HepG2 (cell line): ENCODE results near the gene FJX1. TPM values are rescaled to one million over a fixed set of nuclear protein-coding genes. Genes with fewer than 3 reads are reported as not detected.

Experiments
- ATAC-seq: fragments of 200-7000 bp; cut with Tn5 transposase; 3 replicates; pipeline ENCODE4 v1.9.1; 2020; ENCODE audit warnings: mild to moderate bottlenecking, moderate library complexity
- BruUV-seq: library from RNA; stranded (reverse); fragments of 400-500 nt; replicated peaks from 2 replicates; lab custom pipeline; 2021; lab: Mats Ljungman, UMichigan
- CTCF ChIA-PET: fragments of 300-600 bp; formaldehyde crosslinking; extraction: SDS; loops from one replicate; lab custom pipeline; 2021; ENCODE audit warnings: low total read pairs, inconsistent platforms, low intra/inter-chr PET ratio; lab: Yijun Ruan, JAX
- POLR2A ChIA-PET: fragments of 350-600 bp; sonication (Branson Sonifier 250); formaldehyde crosslinking; loops from one replicate; lab custom pipeline; 2020; ENCODE audit warnings: antibody characterized with exemption, inconsistent platforms; lab: Yijun Ruan, JAX
- DNase-seq: peaks from one replicate; pipeline ENCODE4 v3.0.0-alpha.2; 2015; ENCODE audit warnings: low spot score
- FAIRE-seq: peaks from 3 replicates; lab custom pipeline; 2011; peaks lifted over from hg19 to GRCh38; lab: Jason Lieb, UNC
- H2AFZ ChIP-seq: one replicate; pipeline ENCODE4 v1.6.1; 2011; ENCODE audit warnings: low read length, inconsistent platforms
- H3K27ac ChIP-seq: fragments of 300-600 bp; 3 replicates; pipeline ENCODE4 v1.8.0; 2011; ENCODE audit warnings: mixed run types, mild to moderate bottlenecking, mixed read lengths, low read length, inconsistent platforms; ENCODE audit not compliant: insufficient read depth; ENCODE audit errors: extremely low read length
- H3K27me3 ChIP-seq, 2 experiments: fragments of 200-600 bp in 1 of 2; 2 replicates in 1 of 2; 3 replicates in 1 of 2; pipeline versions ENCODE4 v1.6.0 to v1.8.0; 2011; ENCODE audit warnings: low read length in 2 of 2, mild to moderate bottlenecking in 2 of 2, moderate library complexity in 2 of 2, inconsistent platforms in 1 of 2; ENCODE audit not compliant: insufficient read depth in 2 of 2, control insufficient read depth in 1 of 2
- H3K36me3 ChIP-seq, 2 experiments: fragments of 200-600 bp in 1 of 2; replicated peaks in 1 of 2; 2 replicates in 1 of 2; 3 replicates in 1 of 2; pipeline versions ENCODE4 v1.5.1 to v1.8.0; 2011; ENCODE audit warnings: low read length in 2 of 2, inconsistent platforms in 1 of 2; ENCODE audit not compliant: insufficient read depth in 2 of 2, control insufficient read depth in 1 of 2
- H3K4me1 ChIP-seq: 2 replicates; pipeline ENCODE4 v1.5.1; 2012; ENCODE audit warnings: low read length, inconsistent platforms; ENCODE audit not compliant: insufficient read depth
- H3K4me2 ChIP-seq: 2 replicates; pipeline ENCODE4 v1.6.0; 2011; ENCODE audit warnings: low read depth, low read length, inconsistent platforms
- H3K4me3 ChIP-seq, 3 experiments: fragments of 200-600 bp in 1 of 3; sonication (generic), shearing (Covaris generic) in 1 of 3; replicated peaks in 1 of 3; 2 replicates each; pipeline ENCODE4 v1.5.1; 2011 to 2016; ENCODE audit warnings: low read length in 3 of 3, inconsistent platforms in 2 of 3, low read depth in 2 of 3, mild to moderate bottlenecking in 2 of 3, control low read depth in 1 of 3, mixed read lengths in 1 of 3; ENCODE audit not compliant: insufficient read depth in 1 of 3
- H3K79me2 ChIP-seq: one replicate; pipeline ENCODE4 v1.6.1; 2011; ENCODE audit warnings: low read length, inconsistent platforms; ENCODE audit not compliant: insufficient read depth
- H3K9ac ChIP-seq: 2 replicates; pipeline ENCODE4 v1.6.0; 2011; ENCODE audit warnings: mild to moderate bottlenecking, low read depth, low read length, inconsistent platforms; ENCODE audit not compliant: insufficient read depth
- H3K9me3 ChIP-seq: 2 replicates; pipeline ENCODE4 v1.5.1; 2012; ENCODE audit warnings: mild to moderate bottlenecking, low read length
- H4K20me1 ChIP-seq: 2 replicates; pipeline ENCODE4 v1.6.0; 2011; ENCODE audit warnings: inconsistent platforms, mild to moderate bottlenecking, low read length, moderate library complexity; ENCODE audit not compliant: insufficient read depth
- FOXM1 ChIP-seq: sonication (generic); formaldehyde crosslinking; IDR thresholded peaks from 2 replicates; pipeline ENCODE4 v1.5.0; 2020; ENCODE audit warnings: missing genetic modification reagents
- LRRFIP1 ChIP-seq: sonication (generic); formaldehyde crosslinking; conservative IDR thresholded peaks from 2 replicates; pipeline ENCODE4 v1.4.0; 2020; ENCODE audit warnings: missing genetic modification reagents
- MXD1 ChIP-seq: sonication (generic); formaldehyde crosslinking; IDR thresholded peaks from 2 replicates; pipeline ENCODE4 v1.4.0; 2020; ENCODE audit warnings: mild to moderate bottlenecking, missing genetic modification reagents
- SOX13 ChIP-seq, 3 experiments: fragments of 450-650 bp in 1 of 3; sonication (generic) in 1 of 3; formaldehyde crosslinking in 1 of 3; IDR thresholded peaks in 2 of 3; conservative IDR thresholded peaks in 1 of 3; 2 replicates each; pipeline versions ENCODE4 v1.5.0 to v1.6.1; 2016 to 2020; ENCODE audit warnings: antibody characterized with exemption in 1 of 3, mild to moderate bottlenecking in 1 of 3, missing compliant biosample characterization in 1 of 3, missing genetic modification reagents in 1 of 3, moderate library complexity in 1 of 3
- SP4 ChIP-seq: sonication (generic); formaldehyde crosslinking; IDR thresholded peaks from 2 replicates; pipeline ENCODE4 v1.8.1; 2023; ENCODE audit warnings: mild to moderate bottlenecking, missing genetic modification reagents
- THAP9 ChIP-seq: sonication (generic); formaldehyde crosslinking; IDR thresholded peaks from 2 replicates; pipeline ENCODE4; 2020; ENCODE audit warnings: missing genetic modification reagents, mild to moderate bottlenecking, borderline replicate concordance
- ZFAT ChIP-seq: sonication (generic); formaldehyde crosslinking; conservative IDR thresholded peaks from 2 replicates; pipeline ENCODE4 v1.8.1; 2023; ENCODE audit warnings: missing genetic modification reagents, inconsistent platforms
- ZFP1 ChIP-seq: IDR thresholded peaks from 2 replicates; pipeline ENCODE4 v1.6.1; 2016
- ZNF33B ChIP-seq: sonication (generic); formaldehyde crosslinking; IDR thresholded peaks from 2 replicates; pipeline ENCODE4 v1.5.1; 2020; ENCODE audit warnings: mild to moderate bottlenecking, missing genetic modification reagents
- WGBS: methylation state at CpG from one replicate; pipeline ENCODE4 v1.1.6; 2017; ENCODE audit warnings: low lambda C conversion rate; 5-methylcytosine and 5-hydroxymethylcytosine counted together
- in situ Hi-C: cut with HindIII; loops from 2 replicates; pipeline ENCODE4 v1.10.0; 2017; ENCODE audit warnings: low pct_unique_long_range_greater_than_20kb; ENCODE audit not compliant: extremely low pct_ligation_motif_present
- intact Hi-C: fragments of 100-400 bp; cut with micrococcal nuclease; formaldehyde crosslinking; loops from one replicate; pipeline ENCODE4 v1.10.0; 2022; ENCODE audit not compliant: unreplicated experiment
- polyA plus RNA-seq, 8 experiments: library from polyadenylated mRNA; depleted of rRNA in 3 of 8; stranded (reverse) in 7 of 8; unstranded in 1 of 8; fragments of >200 nt; fragmentation: Illumina TruSeq in 4 of 8; extraction: Trizol in 4 of 8; gene quantifications; 2 replicates each; pipeline versions ENCODE4 v1.2.1 to v1.2.3, GENCODE V29; 2011 to 2016; ENCODE audit warnings: low read depth in 4 of 8, missing spikeins in 1 of 8, mixed read lengths in 1 of 8; ENCODE audit not compliant: insufficient read depth in 1 of 8
- total RNA-seq, 5 experiments: library from RNA; depleted of rRNA; stranded (reverse); fragments of >200 nt; fragmentation: Illumina TruSeq; extraction: Trizol; gene quantifications; 2 replicates each; pipeline ENCODE4 v1.2.3, GENCODE V29; 2016; ENCODE audit warnings: low read depth in 1 of 5
- TF ChIP-seq, protein P1 (sequence below): sonication (generic); formaldehyde crosslinking; IDR thresholded peaks from 2 replicates; pipeline ENCODE4 v1.8.0; 2022; ENCODE audit warnings: missing genetic modification reagents, low read depth, mild to moderate bottlenecking, borderline replicate concordance
- TF ChIP-seq, protein P2 (sequence below): IDR thresholded peaks from 2 replicates; pipeline ENCODE4 v1.6.1; 2016; ENCODE audit warnings: mild to moderate bottlenecking, missing biosample characterization, missing genetic modification reagents

The FJX1 gene
- total and polyA plus RNA-seq, 2 of the 13 experiments (the other 11 are each of a cell fraction or from before 2014, with no cell fraction given): 0.40 to 0.82 TPM

DNA sequence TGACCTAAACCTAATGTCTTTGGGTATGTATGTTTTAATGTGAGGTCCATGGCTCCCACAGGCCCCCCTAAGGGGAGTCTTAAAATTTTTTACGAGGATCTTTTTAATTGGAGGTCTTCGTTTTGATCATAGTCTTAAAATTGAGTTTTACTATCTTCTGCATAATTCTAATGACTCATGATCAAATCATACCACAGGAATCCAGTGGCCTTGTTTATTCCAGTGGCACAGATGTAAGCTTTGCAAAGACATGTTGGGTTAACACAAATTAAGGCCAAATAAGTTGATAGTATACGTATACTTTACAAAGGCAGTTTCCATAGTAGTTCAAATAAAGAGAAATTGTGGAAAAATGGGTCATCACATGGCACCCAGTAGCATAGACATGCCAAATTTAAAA is 33.9 kb upstream of the FJX1 start:
- TF ChIP-seq, protein P1, sequence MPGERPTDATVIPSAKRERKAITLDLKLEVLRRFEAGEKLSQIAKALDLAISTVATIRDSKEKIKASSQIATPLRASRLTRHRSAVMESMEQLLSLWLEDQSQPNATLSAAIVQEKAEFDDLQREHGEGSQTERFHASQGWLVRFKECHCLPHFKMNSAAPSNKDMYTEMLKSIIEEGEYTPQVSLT (CRISPR knock-in tag): no peak
- TF ChIP-seq SOX13 (IDR thresholded peaks at IDR 0.05) (no peak), SOX13 (CRISPR knock-in tag; conservative IDR thresholded peaks at IDR 0.05 in 1 of 2, IDR thresholded peaks at IDR 0.05 in 1 of 2) (no peak), MXD1 (CRISPR knock-in tag) (no peak)
- TF ChIP-seq, protein P2, sequence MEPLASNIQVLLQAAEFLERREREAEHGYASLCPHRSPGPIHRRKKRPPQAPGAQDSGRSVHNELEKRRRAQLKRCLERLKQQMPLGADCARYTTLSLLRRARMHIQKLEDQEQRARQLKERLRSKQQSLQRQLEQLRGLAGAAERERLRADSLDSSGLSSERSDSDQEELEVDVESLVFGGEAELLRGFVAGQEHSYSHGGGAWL (CRISPR knock-in tag): no peak
- TF ChIP-seq, all 625 proteins: peak for 0
- Histone ChIP-seq H3K79me2 (no peaks in the 10 kb centered on the region), H3K9me3 (no peaks in the 10 kb centered on the region), H3K4me3 (no peak overlapping the region), H3K27ac (no peak overlapping the region), H2AFZ (no peak overlapping the region), H3K27me3 (peaks cover 0 to 7% of the 10 kb centered on the region in 2 experiments; a peak in 1 of 5 replicates), H4K20me1 (no peaks in the 10 kb centered on the region), H3K9ac (no peak overlapping the region), H3K4me1 (peaks cover 16% of the 10 kb centered on the region; the same call in 1 of the 2 replicates), H3K4me2 (no peak overlapping the region), H3K36me3 (no peaks in the 10 kb centered on the region)
- ATAC-seq (no peak), FAIRE-seq (no peak), DNase-seq (no peak)
- POLR2A ChIA-PET: no interaction called here
- in situ Hi-C loops: no loop called here
- no TSS peak for BruUV-seq
- intact Hi-C loops: no loop called here
- CTCF ChIA-PET: no interaction called here
- 5% methylated on average over 3 of the region's 3 CpGs for WGBS

DNA sequence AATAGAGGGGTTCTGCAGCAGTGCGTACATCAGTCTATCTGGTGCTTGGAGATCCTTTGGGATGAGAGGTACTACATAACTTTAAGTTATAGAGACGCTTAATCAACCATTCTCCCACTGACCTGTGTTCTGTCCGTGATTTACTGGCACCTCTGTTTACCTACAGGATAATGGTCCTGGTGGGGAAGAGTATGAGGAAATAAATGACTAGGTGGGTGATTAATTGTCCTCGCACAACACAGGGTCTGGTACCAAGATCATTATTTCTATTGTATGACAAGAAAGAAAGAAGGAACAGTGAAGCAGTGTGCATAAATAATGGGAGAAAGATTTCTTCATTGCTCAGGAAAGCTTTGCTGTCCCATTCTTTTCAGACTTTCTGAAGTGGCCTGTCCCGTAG is 32.8 kb upstream of the FJX1 start:
- 13% methylated on average over 5 of the region's 5 CpGs for WGBS
- Histone ChIP-seq H3K27ac (no peak overlapping the region), H3K4me3 (no peak overlapping the region), H4K20me1 (no peaks in the 10 kb centered on the region), H3K4me1 (0 out of 2 replicates have a peak, but pooled peaks cover 6% of the 10 kb centered on the region), H3K36me3 (no peaks in the 10 kb centered on the region), H3K4me2 (no peak overlapping the region), H3K9me3 (no peaks in the 10 kb centered on the region), H2AFZ (no peak overlapping the region), H3K79me2 (no peaks in the 10 kb centered on the region), H3K9ac (no peak overlapping the region), H3K27me3 (peaks cover 0 to 6% of the 10 kb centered on the region in 2 experiments; a peak in 1 of 5 replicates)
- in situ Hi-C loops (no loop called here), intact Hi-C loops (no loop called here)
- FAIRE-seq (no peak), DNase-seq (no peak), ATAC-seq (no peak)
- no TSS peak for BruUV-seq
- POLR2A ChIA-PET: no interaction called here
- CTCF ChIA-PET: no interaction called here
- TF ChIP-seq LRRFIP1 (CRISPR knock-in tag): no peak
- TF ChIP-seq ZFP1 (CRISPR knock-in tag): no peak
- TF ChIP-seq THAP9: no peak
- no peak for TF ChIP-seq ZFAT (CRISPR knock-in tag)
- TF ChIP-seq ZNF33B (CRISPR knock-in tag): no peak
- TF ChIP-seq SP4 (CRISPR knock-in tag): no peak
- no peak for TF ChIP-seq FOXM1 (CRISPR knock-in tag)
